Activated T-helper 1 cell treated with anti-CD3 and anti-CD28 coated beads, Interleukin-12 subunit alpha, Interleukin-12 subunit beta, Interleukin-2, Interleukin-4 antibody, amounts not matched to agents 30 ng/mL and 10 ng/mL and 1 ng/mL, durations not matched to agents 14 hours and 24 hours and 36 hours (primary cell): Measurements from ENCODE around the gene TMEM81. TPM values are rescaled to one million over a fixed set of nuclear protein-coding genes. Genes with fewer than 3 reads are reported as not detected.

Experiments
- DNase-seq: peaks from one replicate; pipeline ENCODE4 v3.0.0; 2021; ENCODE audit warnings: low spot score
- H3K27ac Mint-ChIP-seq: one replicate; pipeline ENCODE4 v1.8.0; 2021; ENCODE audit warnings: mild to moderate bottlenecking, mixed read lengths
- H3K27me3 Mint-ChIP-seq: one replicate; pipeline ENCODE4 v1.8.0; 2022; ENCODE audit warnings: mild to moderate bottlenecking, moderate library complexity, mixed read lengths; ENCODE audit not compliant: insufficient read depth
- H3K36me3 Mint-ChIP-seq: one replicate; pipeline ENCODE4 v1.8.0; 2021; ENCODE audit warnings: low read depth, mixed read lengths
- H3K4me1 Mint-ChIP-seq: one replicate; pipeline ENCODE4 v1.8.0; 2021; ENCODE audit warnings: low read depth, mixed read lengths
- H3K4me3 Mint-ChIP-seq: one replicate; pipeline ENCODE4 v1.8.0; 2021; ENCODE audit warnings: mild to moderate bottlenecking, moderate library complexity, mixed read lengths
- H3K9me3 Mint-ChIP-seq: one replicate; pipeline ENCODE4 v1.8.0; 2021; ENCODE audit warnings: mixed read lengths
- intact Hi-C: fragments of 100-400 bp; cut with micrococcal nuclease; formaldehyde crosslinking; loops from one replicate; pipeline ENCODE4 v1.15.1; 2024
- total RNA-seq: library from RNA; stranded (reverse); gene quantifications from 2 replicates; pipeline ENCODE4 v1.2.3, GENCODE V29; 2022

Gene TMEM81
- total RNA-seq, 1 donor from 2014 or later: 2.6 TPM

- Mint-ChIP-seq H3K4me1 (no peaks in the 10 kb centered on the region), H3K36me3 (peaks cover 34% of the 10 kb centered on the region), H3K4me3 (no peak overlapping the region), H3K9me3 (no peaks in the 10 kb centered on the region), H3K27ac (peak overlapping the region; percentile 2), H3K27me3 (no peaks in the 10 kb centered on the region)
- intact Hi-C loops: no loop called here
- DNase-seq: no peak
Measured at GRCh38 chr1:205108464-205108863, 24.2 kb upstream of the TMEM81 start.

GRCh38 chr1:205107327-205107726, 23.1 kb upstream of the TMEM81 start:
- intact Hi-C loops: no loop called here
- Mint-ChIP-seq H3K4me1 (no peaks in the 10 kb centered on the region), H3K27me3 (no peaks in the 10 kb centered on the region), H3K36me3 (peaks cover 36% of the 10 kb centered on the region), H3K4me3 (no peak overlapping the region), H3K9me3 (no peaks in the 10 kb centered on the region), H3K27ac (no peak overlapping the region)
- DNase-seq: no peak

- intact Hi-C loops: no loop called here
- Mint-ChIP-seq H3K27ac (no peak overlapping the region), H3K36me3 (peaks cover 56% of the 10 kb centered on the region), H3K9me3 (no peaks in the 10 kb centered on the region), H3K4me3 (no peak overlapping the region), H3K27me3 (no peaks in the 10 kb centered on the region), H3K4me1 (no peaks in the 10 kb centered on the region)
- no peak for DNase-seq
Measured at GRCh38 chr1:205102404-205102803, 18.1 kb upstream of the TMEM81 start.

- no peaks in the 10 kb centered on the region for H3K27me3 Mint-ChIP-seq
- intact Hi-C loops: no loop called here
- no peak for DNase-seq
- no peak overlapping the region for H3K4me3 Mint-ChIP-seq
- H3K9me3 Mint-ChIP-seq: no peaks in the 10 kb centered on the region
- H3K36me3 Mint-ChIP-seq: peaks cover 57% of the 10 kb centered on the region
- no peak overlapping the region for H3K27ac Mint-ChIP-seq
- no peaks in the 10 kb centered on the region for H3K4me1 Mint-ChIP-seq
Measured at GRCh38 chr1:205098242-205098641, 14.0 kb upstream of the TMEM81 start.

- H3K9me3 Mint-ChIP-seq: no peaks in the 10 kb centered on the region
- no peak for DNase-seq
- H3K27ac Mint-ChIP-seq: no peak overlapping the region
- no peak overlapping the region for H3K4me3 Mint-ChIP-seq
- no peaks in the 10 kb centered on the region for H3K27me3 Mint-ChIP-seq
- H3K4me1 Mint-ChIP-seq: no peaks in the 10 kb centered on the region
- H3K36me3 Mint-ChIP-seq: peaks cover 61% of the 10 kb centered on the region
- intact Hi-C loops: no loop called here
Measured at GRCh38 chr1:205095422-205095821, 11.2 kb upstream of the TMEM81 start.

GRCh38 chr1:205091043-205091740, 6.9 kb upstream of the TMEM81 start:
- H3K36me3 Mint-ChIP-seq: peaks cover 53% of the 10 kb centered on the region
- H3K27ac Mint-ChIP-seq: no peak overlapping the region
- H3K4me3 Mint-ChIP-seq: no peak overlapping the region
- H3K4me1 Mint-ChIP-seq: no peaks in the 10 kb centered on the region
- no peaks in the 10 kb centered on the region for H3K9me3 Mint-ChIP-seq
- DNase-seq: no peak
- H3K27me3 Mint-ChIP-seq: no peaks in the 10 kb centered on the region
- intact Hi-C loops: no loop called here

GRCh38 chr1:205088341-205088740, 4.1 kb upstream of the TMEM81 start:
- no peaks in the 10 kb centered on the region for H3K4me1 Mint-ChIP-seq

GRCh38 chr1:205082431-205082830, 1.8 kb downstream of the TMEM81 start:
- peaks cover 20% of the 10 kb centered on the region for H3K36me3 Mint-ChIP-seq
- DNase-seq: no peak
- no peak overlapping the region for H3K4me3 Mint-ChIP-seq
- no peaks in the 10 kb centered on the region for H3K9me3 Mint-ChIP-seq
- no peak overlapping the region for H3K27ac Mint-ChIP-seq
- intact Hi-C loops: no loop called here
- no peaks in the 10 kb centered on the region for H3K27me3 Mint-ChIP-seq
- no peaks in the 10 kb centered on the region for H3K4me1 Mint-ChIP-seq

More at GRCh38 chr1:205088341-205088740, 4.1 kb upstream of the TMEM81 start:
- Mint-ChIP-seq H3K27me3 (no peaks in the 10 kb centered on the region), H3K27ac (no peak overlapping the region), H3K4me3 (no peak overlapping the region), H3K36me3 (peaks cover 54% of the 10 kb centered on the region), H3K9me3 (no peaks in the 10 kb centered on the region)
- no peak for DNase-seq
- intact Hi-C loops: no loop called here

- Mint-ChIP-seq H3K27ac (no peak overlapping the region), H3K27me3 (peaks cover 2% of the 10 kb centered on the region), H3K4me1 (no peaks in the 10 kb centered on the region), H3K4me3 (no peak overlapping the region), H3K36me3 (no peaks in the 10 kb centered on the region), H3K9me3 (no peaks in the 10 kb centered on the region)
- intact Hi-C loops: no loop called here
- no peak for DNase-seq
Measured at GRCh38 chr1:205077934-205078311, 6.3 kb downstream of the TMEM81 start.

GRCh38 chr1:205077158-205077933, 6.9 kb downstream of the TMEM81 start:
- Mint-ChIP-seq H3K27me3 (peaks cover 2% of the 10 kb centered on the region), H3K4me3 (no peak overlapping the region)
- intact Hi-C loops: no loop called here

GRCh38 chr1:205076245-205076761, 8.0 kb downstream of the TMEM81 start:
- Mint-ChIP-seq H3K9me3 (no peaks in the 10 kb centered on the region), H3K36me3 (no peaks in the 10 kb centered on the region), H3K4me1 (no peaks in the 10 kb centered on the region), H3K27me3 (peaks cover 2% of the 10 kb centered on the region), H3K27ac (no peak overlapping the region), H3K4me3 (no peak overlapping the region)
- intact Hi-C loops: no loop called here
- DNase-seq: no peak

More at GRCh38 chr1:205077158-205077933, 6.9 kb downstream of the TMEM81 start:
- Mint-ChIP-seq H3K4me1 (no peaks in the 10 kb centered on the region), H3K36me3 (no peaks in the 10 kb centered on the region), H3K9me3 (no peaks in the 10 kb centered on the region), H3K27ac (no peak overlapping the region)
- no peak for DNase-seq

GRCh38 chr1:205075642-205076155, 8.6 kb downstream of the TMEM81 start:
- Mint-ChIP-seq H3K27ac (no peak overlapping the region), H3K27me3 (peaks cover 2% of the 10 kb centered on the region), H3K4me3 (no peak overlapping the region), H3K4me1 (no peaks in the 10 kb centered on the region), H3K9me3 (no peaks in the 10 kb centered on the region), H3K36me3 (no peaks in the 10 kb centered on the region)
- no peak for DNase-seq
- intact Hi-C loops: no loop called here

GRCh38 chr1:205074513-205074912, 9.7 kb downstream of the TMEM81 start:
- H3K27me3 Mint-ChIP-seq: peaks cover 3% of the 10 kb centered on the region
- no peak overlapping the region for H3K4me3 Mint-ChIP-seq
- DNase-seq: no peak
- no peaks in the 10 kb centered on the region for H3K36me3 Mint-ChIP-seq
- intact Hi-C loops: no loop called here
- H3K9me3 Mint-ChIP-seq: no peaks in the 10 kb centered on the region
- H3K4me1 Mint-ChIP-seq: no peaks in the 10 kb centered on the region
- H3K27ac Mint-ChIP-seq: no peak overlapping the region
